ENCODE data around the gene RAB33B.

RAB33B gene

GRCh38 chr4:139524062-139524631 is 70.2 kb downstream of the RAB33B start:
- no peak for TF ChIP-seq CTCF (conservative IDR thresholded peaks at IDR 0.05)
- TF ChIP-seq ZFX (IDR thresholded peaks at IDR 0.05) = no peak
- no peak overlapping the region for H3K27ac ChIP-seq

GRCh38 chr4:139525414-139525813 is 71.5 kb downstream of the RAB33B start:
- TF ChIP-seq ZFX (IDR thresholded peaks at IDR 0.05) (no peak), CTCF (conservative IDR thresholded peaks at IDR 0.05) (no peak)
- no peak overlapping the region for H3K27ac ChIP-seq
